ENCODE results near the gene CTTN.
"Not testable (repeated sequence)": the region's sequence is repeated elsewhere in the genome, so short reads cannot be mapped to it uniquely, and the experiment has no call there.

CTTN gene

DNA sequence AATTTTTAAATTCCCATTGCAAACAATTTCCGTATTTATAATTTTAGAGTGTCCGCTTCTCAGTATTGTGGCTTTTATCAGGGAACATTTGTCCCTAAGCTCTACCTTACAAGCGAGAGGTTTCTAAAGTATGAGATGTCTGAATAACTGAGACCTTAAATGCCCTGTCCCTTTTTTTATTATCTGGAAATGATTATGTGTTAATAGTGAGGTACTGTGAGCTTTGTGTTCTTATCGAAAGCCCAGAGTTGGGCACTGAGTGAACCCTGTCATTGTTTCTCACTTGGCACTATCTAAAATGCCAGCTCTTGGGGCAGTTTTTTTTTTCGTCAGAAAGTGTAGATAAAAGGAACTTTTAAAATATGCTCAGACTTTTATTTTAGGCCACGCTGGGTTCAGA lies 9.5 kb downstream of the CTTN start:
- H3K36me3 ChIP-seq (ENCODE audit: control insufficient read depth in 1 of 2, insufficient read depth in 2 of 2, low read depth in 1 of 2, low read length in 2 of 2) = peaks cover 72 to 88% of the 10 kb centered on the region in 2 experiments
- H3K18ac ChIP-seq (ENCODE audit: low read depth in 1 of 2, low read length in 2 of 2) = no peak overlapping the region
- DNase-seq = no peak
- H2BK15ac ChIP-seq (ENCODE audit: low read depth, poor library complexity, severe bottlenecking) = no peak overlapping the region
- H3K4ac ChIP-seq (ENCODE audit: low read depth in 1 of 2, low read length in 2 of 2) = no peak overlapping the region
- H3K27ac ChIP-seq (ENCODE audit: low read length, poor library complexity, severe bottlenecking) = no peak overlapping the region
- H2BK5ac ChIP-seq (ENCODE audit: low read depth, low read length, poor library complexity, severe bottlenecking) = no peak overlapping the region
- no peak overlapping the region for H2BK120ac ChIP-seq (ENCODE audit: low read depth, low read length)
- no peak overlapping the region for H3K9ac ChIP-seq (ENCODE audit: low read length)
- no peaks in the 10 kb centered on the region for H3K9me3 ChIP-seq (ENCODE audit: control insufficient read depth, low read length)
- H2AK5ac ChIP-seq (ENCODE audit: low read length, severe bottlenecking) = no peak overlapping the region
- H3K4me2 ChIP-seq (ENCODE audit: low read length, poor library complexity, severe bottlenecking) = no peak overlapping the region
- H3K79me1 ChIP-seq (replicated peaks; ENCODE audit: low read length, poor library complexity, severe bottlenecking) = peaks cover 30% of the 10 kb centered on the region
- no peak overlapping the region for H4K91ac ChIP-seq (ENCODE audit: low read length)
- H3K14ac ChIP-seq (ENCODE audit: low read length in 2 of 2) = no peak overlapping the region
- H3K27me3 ChIP-seq (ENCODE audit: control insufficient read depth in 1 of 2, insufficient read depth in 1 of 2, low read length in 2 of 2) = no peaks in the 10 kb centered on the region
- no peak overlapping the region for H2AFZ ChIP-seq (ENCODE audit: low read depth, low read length)
- H2BK12ac ChIP-seq (ENCODE audit: low read length in 2 of 2) = no peak overlapping the region
- H4K8ac ChIP-seq (ENCODE audit: low read length) = no peak overlapping the region
- H3K4me3 ChIP-seq (ENCODE audit: insufficient read depth in 1 of 2, low read depth in 1 of 2, low read length in 2 of 2) = no peak overlapping the region
- no peak overlapping the region for H3K23ac ChIP-seq (ENCODE audit: low read length in 2 of 2)
- H3K4me1 ChIP-seq (ENCODE audit: control insufficient read depth, insufficient read depth, low read depth, low read length) = peaks cover 17% of the 10 kb centered on the region
- WGBS = 99% methylated on average over 4 of the region's 6 CpGs

DNA sequence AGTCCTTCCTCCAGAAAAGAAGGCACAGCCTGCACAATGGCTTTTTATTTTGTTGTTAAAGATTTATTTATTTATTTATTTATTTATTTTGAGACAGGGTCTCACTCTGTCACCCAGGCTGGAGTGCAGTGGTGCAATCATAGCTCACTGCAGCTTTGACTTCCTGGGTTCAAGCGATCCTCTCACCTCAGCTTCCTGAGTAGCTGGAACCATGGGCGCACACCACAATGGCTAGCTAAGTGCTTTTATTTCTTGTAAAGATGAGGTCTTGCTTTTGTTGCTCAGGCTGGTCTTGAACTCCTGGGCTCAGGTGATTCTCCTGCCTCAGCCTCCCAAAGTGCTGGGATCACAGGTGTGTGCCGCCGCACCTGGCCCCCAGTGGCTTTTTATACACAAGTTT lies 10.0 kb downstream of the CTTN start:
- not testable (repeated sequence) for H3K18ac ChIP-seq (ENCODE audit: low read depth in 1 of 2, low read length in 2 of 2); H4K8ac ChIP-seq (ENCODE audit: low read length); H2AFZ ChIP-seq (ENCODE audit: low read depth, low read length); H3K14ac ChIP-seq (ENCODE audit: low read length in 2 of 2); H3K27me3 ChIP-seq (ENCODE audit: control insufficient read depth in 1 of 2, insufficient read depth in 1 of 2, low read length in 2 of 2); H3K9ac ChIP-seq (ENCODE audit: low read length); H2BK15ac ChIP-seq (ENCODE audit: low read depth, poor library complexity, severe bottlenecking); H2BK12ac ChIP-seq (ENCODE audit: low read length in 2 of 2); H2AK5ac ChIP-seq (ENCODE audit: low read length, severe bottlenecking); H3K4ac ChIP-seq (ENCODE audit: low read depth in 1 of 2, low read length in 2 of 2); H3K23ac ChIP-seq (ENCODE audit: low read length in 2 of 2); DNase-seq; H3K9me3 ChIP-seq (ENCODE audit: control insufficient read depth, low read length); H2BK120ac ChIP-seq (ENCODE audit: low read depth, low read length); H3K4me3 ChIP-seq (ENCODE audit: insufficient read depth in 1 of 2, low read depth in 1 of 2, low read length in 2 of 2); H3K4me2 ChIP-seq (ENCODE audit: low read length, poor library complexity, severe bottlenecking); H2BK5ac ChIP-seq (ENCODE audit: low read depth, low read length, poor library complexity, severe bottlenecking); H4K91ac ChIP-seq (ENCODE audit: low read length); H3K27ac ChIP-seq (ENCODE audit: low read length, poor library complexity, severe bottlenecking)
- H3K4me1 ChIP-seq (ENCODE audit: control insufficient read depth, insufficient read depth, low read depth, low read length) = peaks cover 17% of the 10 kb centered on the region
- WGBS = 92% methylated on average over 4 of the region's 4 CpGs
- H3K36me3 ChIP-seq (ENCODE audit: control insufficient read depth in 1 of 2, insufficient read depth in 2 of 2, low read depth in 1 of 2, low read length in 2 of 2) = peaks cover 77 to 93% of the 10 kb centered on the region in 2 experiments
- peaks cover 36% of the 10 kb centered on the region for H3K79me1 ChIP-seq (replicated peaks; ENCODE audit: low read length, poor library complexity, severe bottlenecking)

DNA sequence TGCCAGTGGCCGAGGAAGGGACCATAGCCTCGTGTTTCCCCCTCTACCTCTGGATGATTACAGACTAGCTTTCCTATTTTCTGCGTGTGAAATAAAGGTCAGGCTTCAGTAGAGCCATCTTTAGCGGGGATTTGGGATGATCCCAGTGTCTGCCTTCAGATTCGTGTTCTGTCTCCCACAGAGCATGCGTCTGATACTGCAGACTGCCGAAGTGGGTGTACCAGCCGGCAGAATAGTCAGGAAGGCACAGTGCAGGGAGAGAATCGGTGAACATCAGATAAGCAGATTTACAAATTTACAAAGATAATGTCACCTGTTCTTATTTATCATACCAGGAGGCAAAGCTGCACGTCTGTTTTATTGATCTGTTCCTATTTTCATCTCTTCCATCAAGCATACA lies 11.1 kb downstream of the CTTN start:
- Histone ChIP-seq H2AFZ (ENCODE audit: low read depth, low read length) (no peak overlapping the region), H3K4me3 (ENCODE audit: insufficient read depth in 1 of 2, low read depth in 1 of 2, low read length in 2 of 2) (no peak overlapping the region), H3K27ac (ENCODE audit: low read length, poor library complexity, severe bottlenecking) (no peak overlapping the region), H4K8ac (ENCODE audit: low read length) (no peak overlapping the region), H3K23ac (ENCODE audit: low read length in 2 of 2) (no peak overlapping the region), H3K79me1 (replicated peaks; ENCODE audit: low read length, poor library complexity, severe bottlenecking) (peaks cover 40% of the 10 kb centered on the region), H3K36me3 (ENCODE audit: control insufficient read depth in 1 of 2, insufficient read depth in 2 of 2, low read depth in 1 of 2, low read length in 2 of 2) (peaks cover 84 to 94% of the 10 kb centered on the region in 2 experiments), H2BK120ac (ENCODE audit: low read depth, low read length) (no peak overlapping the region), H4K91ac (ENCODE audit: low read length) (no peak overlapping the region), H2BK5ac (ENCODE audit: low read depth, low read length, poor library complexity, severe bottlenecking) (no peak overlapping the region), H3K9me3 (ENCODE audit: control insufficient read depth, low read length) (no peaks in the 10 kb centered on the region), H3K18ac (ENCODE audit: low read depth in 1 of 2, low read length in 2 of 2) (no peak overlapping the region), H3K27me3 (ENCODE audit: control insufficient read depth in 1 of 2, insufficient read depth in 1 of 2, low read length in 2 of 2) (no peaks in the 10 kb centered on the region), H2AK5ac (ENCODE audit: low read length, severe bottlenecking) (no peak overlapping the region), H3K4ac (ENCODE audit: low read depth in 1 of 2, low read length in 2 of 2) (no peak overlapping the region), H3K14ac (ENCODE audit: low read length in 2 of 2) (no peak overlapping the region), H2BK15ac (ENCODE audit: low read depth, poor library complexity, severe bottlenecking) (no peak overlapping the region), H3K9ac (ENCODE audit: low read length) (no peak overlapping the region), H2BK12ac (ENCODE audit: low read length in 2 of 2) (no peak overlapping the region), H3K4me1 (ENCODE audit: control insufficient read depth, insufficient read depth, low read depth, low read length) (peaks cover 17% of the 10 kb centered on the region), H3K4me2 (ENCODE audit: low read length, poor library complexity, severe bottlenecking) (no peak overlapping the region)
- 97% methylated on average over 10 of the region's 10 CpGs for WGBS
- DNase-seq = no peak

DNA sequence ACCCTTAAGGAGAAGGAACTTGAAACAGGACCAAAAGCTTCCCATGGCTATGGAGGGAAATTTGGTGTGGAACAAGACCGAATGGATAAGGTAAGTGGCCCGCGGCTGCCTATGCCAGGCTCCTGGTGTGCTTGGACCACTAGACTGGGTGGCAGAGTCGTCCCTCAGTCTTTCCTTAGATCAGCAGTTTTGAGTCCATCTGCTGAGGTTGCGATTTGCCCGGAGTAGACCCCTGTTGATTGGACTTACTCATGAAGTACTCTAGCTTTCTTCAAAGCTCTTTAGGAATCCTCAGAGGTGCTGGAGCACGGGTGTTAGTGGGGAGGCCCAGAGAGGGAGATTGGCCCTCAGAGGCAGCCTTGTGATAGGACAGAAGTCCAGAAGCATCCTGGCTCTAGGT lies 11.5 kb downstream of the CTTN start:
- over 99% methylated on average over 7 of the region's 7 CpGs for WGBS
- no peak overlapping the region for H2BK5ac ChIP-seq (ENCODE audit: low read depth, low read length, poor library complexity, severe bottlenecking)
- DNase-seq = no peak

More for the DNA sequence above, 11.5 kb downstream of the CTTN start:
- no peak overlapping the region for H3K27ac ChIP-seq (ENCODE audit: low read length, poor library complexity, severe bottlenecking)
- H3K4ac ChIP-seq (ENCODE audit: low read depth in 1 of 2, low read length in 2 of 2) = no peak overlapping the region
- no peak overlapping the region for H3K4me2 ChIP-seq (ENCODE audit: low read length, poor library complexity, severe bottlenecking)
- no peak overlapping the region for H2BK12ac ChIP-seq (ENCODE audit: low read length in 2 of 2)
- H2BK120ac ChIP-seq (ENCODE audit: low read depth, low read length) = no peak overlapping the region
- H3K18ac ChIP-seq (ENCODE audit: low read depth in 1 of 2, low read length in 2 of 2) = no peak overlapping the region
- H3K27me3 ChIP-seq (ENCODE audit: control insufficient read depth in 1 of 2, insufficient read depth in 1 of 2, low read length in 2 of 2) = no peaks in the 10 kb centered on the region
- no peak overlapping the region for H3K4me3 ChIP-seq (ENCODE audit: insufficient read depth in 1 of 2, low read depth in 1 of 2, low read length in 2 of 2)
- H3K36me3 ChIP-seq (ENCODE audit: control insufficient read depth in 1 of 2, insufficient read depth in 2 of 2, low read depth in 1 of 2, low read length in 2 of 2) = peaks cover 86 to 98% of the 10 kb centered on the region in 2 experiments
- no peaks in the 10 kb centered on the region for H3K9me3 ChIP-seq (ENCODE audit: control insufficient read depth, low read length)
- H2AFZ ChIP-seq (ENCODE audit: low read depth, low read length) = no peak overlapping the region
- H3K14ac ChIP-seq (ENCODE audit: low read length in 2 of 2) = no peak overlapping the region
- no peak overlapping the region for H4K91ac ChIP-seq (ENCODE audit: low read length)
- H3K79me1 ChIP-seq (replicated peaks; ENCODE audit: low read length, poor library complexity, severe bottlenecking) = peaks cover 40% of the 10 kb centered on the region
- no peak overlapping the region for H3K9ac ChIP-seq (ENCODE audit: low read length)
- H4K8ac ChIP-seq (ENCODE audit: low read length) = no peak overlapping the region
- H2AK5ac ChIP-seq (ENCODE audit: low read length, severe bottlenecking) = no peak overlapping the region
- H2BK15ac ChIP-seq (ENCODE audit: low read depth, poor library complexity, severe bottlenecking) = no peak overlapping the region
- H3K4me1 ChIP-seq (ENCODE audit: control insufficient read depth, insufficient read depth, low read depth, low read length) = peaks cover 21% of the 10 kb centered on the region
- H3K23ac ChIP-seq (ENCODE audit: low read length in 2 of 2) = no peak overlapping the region

All from mesenchymal stem cell (in vitro differentiated cells and primary cell).